HG03457 (cell line): Measurements from ENCODE around the gene SYNJ2.
"Not testable (repeated sequence)": the region's sequence is repeated elsewhere in the genome, so short reads cannot be mapped to it uniquely, and the experiment has no call there.

ENCODE experiments used
- ATAC-seq: cut with Tn5 transposase; IDR thresholded peaks from one replicate; pipeline ENCODE4 v1.9.1; 2021; ENCODE audit warnings: moderate number of reproducible peaks; ENCODE audit not compliant: unreplicated experiment

Gene SYNJ2

GRCh38 chr6:157956171-157956730 is 25.4 kb upstream of the SYNJ2 start:
- no peak for ATAC-seq

GRCh38 chr6:157959451-157960227 is 22.0 kb upstream of the SYNJ2 start:
- ATAC-seq = no peak

- ATAC-seq = no peak
These were observed 20.4 kb upstream of the SYNJ2 start for GRCh38 chr6:157961153-157961831.

- no peak for ATAC-seq
These were observed 19.7 kb upstream of the SYNJ2 start for GRCh38 chr6:157961832-157962575.

- no peak for ATAC-seq
These were observed 18.9 kb upstream of the SYNJ2 start for GRCh38 chr6:157962601-157963302.

GRCh38 chr6:157964100-157964499 is 17.6 kb upstream of the SYNJ2 start:
- no peak for ATAC-seq

GRCh38 chr6:157965387-157965786 is 16.3 kb upstream of the SYNJ2 start:
- no peak for ATAC-seq

GRCh38 chr6:157966589-157966977 is 15.1 kb upstream of the SYNJ2 start:
- ATAC-seq = no peak

- ATAC-seq = no peak
These were observed 14.6 kb upstream of the SYNJ2 start for GRCh38 chr6:157967020-157967419.

GRCh38 chr6:157967486-157967885 is 14.2 kb upstream of the SYNJ2 start:
- ATAC-seq = no peak

GRCh38 chr6:157972177-157972576 is 9.5 kb upstream of the SYNJ2 start:
- not testable (repeated sequence) for ATAC-seq

GRCh38 chr6:157974341-157974894 is 7.2 kb upstream of the SYNJ2 start:
- no peak for ATAC-seq

- no peak for ATAC-seq
These were observed 6.7 kb upstream of the SYNJ2 start for GRCh38 chr6:157974967-157975366.

GRCh38 chr6:157975456-157975855 is 6.2 kb upstream of the SYNJ2 start:
- no peak for ATAC-seq

GRCh38 chr6:157976345-157977175 is 5.1 kb upstream of the SYNJ2 start:
- no peak for ATAC-seq

- no peak for ATAC-seq
These were observed 4.4 kb upstream of the SYNJ2 start for GRCh38 chr6:157977176-157977804.

GRCh38 chr6:157978021-157978783 is 3.5 kb upstream of the SYNJ2 start:
- ATAC-seq = no peak
